ENCODE results near the gene HOXB3. TPM values are rescaled to one million over a fixed set of nuclear protein-coding genes. Genes with fewer than 3 reads are reported as not detected.
A peak's percentile ranks its signal among the peaks of the same experiment; 100 is the strongest.

The HOXB3 gene
- total RNA-seq, 2 experiments from 2014 or later: 10.8 to 12.1 TPM

DNA sequence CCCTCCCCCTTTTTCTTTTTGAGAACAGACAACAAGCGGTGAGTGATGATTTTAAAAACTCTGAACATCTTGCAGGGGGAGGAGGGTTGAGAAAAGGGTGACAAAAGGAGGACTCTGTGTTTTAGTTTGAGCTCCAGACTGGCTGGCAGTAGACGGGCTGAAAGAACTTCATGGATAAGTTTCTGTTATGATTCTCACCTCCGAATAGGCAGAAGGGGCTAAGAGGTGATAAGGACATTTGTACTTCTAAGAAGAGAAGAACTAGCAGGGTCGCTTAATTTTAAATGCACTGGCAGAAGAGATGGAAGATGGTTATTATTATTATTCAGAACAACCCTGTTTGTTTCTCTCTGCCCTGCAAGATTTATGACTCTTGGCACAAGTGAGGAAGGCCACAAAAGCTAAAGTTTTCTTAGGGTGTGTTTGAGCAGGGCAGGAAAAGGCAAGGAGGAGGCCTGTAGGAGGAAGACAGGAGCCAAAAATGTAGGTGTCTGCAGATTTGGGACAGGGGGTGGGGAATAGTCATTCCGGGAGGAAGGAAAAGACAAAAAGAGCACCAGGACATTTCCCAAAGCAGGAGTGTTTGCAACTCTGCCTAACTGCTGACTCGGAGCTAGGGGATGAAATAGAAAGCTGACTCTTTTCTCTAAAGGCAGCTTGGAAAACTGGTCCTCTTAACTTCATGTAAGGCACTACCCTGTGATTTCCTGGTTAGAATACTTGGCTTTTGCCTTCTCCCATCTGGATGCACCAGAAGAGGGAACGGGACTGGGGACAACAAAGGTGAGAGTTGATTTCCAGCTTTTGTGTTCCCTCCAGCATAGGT, 33.3 kb downstream of the HOXB3 start:
- Mint-ChIP-seq H3K9me3 (no peaks in the 10 kb centered on the region), H3K27me3 (peaks cover 27% of the 10 kb centered on the region), H3K4me1 (peaks cover 22% of the 10 kb centered on the region), H3K27ac (no peak overlapping the region), H3K36me3 (ENCODE audit: low read depth) (peaks cover 7% of the 10 kb centered on the region), H3K4me3 (no peak overlapping the region)
- ChIA-PET CTCF (interaction anchor here (0.7 to 1.0 kb wide), 2 partner anchors 10 to 31 kb away, joined by 3 read pairs; no protein-coding TSS in a partner anchor), POLR2A (interaction anchor here (1.1 kb wide), 1 partner anchor 50 kb away, joined by 3 read pairs; no protein-coding TSS in a partner anchor)
- no peak for DNase-seq

DNA sequence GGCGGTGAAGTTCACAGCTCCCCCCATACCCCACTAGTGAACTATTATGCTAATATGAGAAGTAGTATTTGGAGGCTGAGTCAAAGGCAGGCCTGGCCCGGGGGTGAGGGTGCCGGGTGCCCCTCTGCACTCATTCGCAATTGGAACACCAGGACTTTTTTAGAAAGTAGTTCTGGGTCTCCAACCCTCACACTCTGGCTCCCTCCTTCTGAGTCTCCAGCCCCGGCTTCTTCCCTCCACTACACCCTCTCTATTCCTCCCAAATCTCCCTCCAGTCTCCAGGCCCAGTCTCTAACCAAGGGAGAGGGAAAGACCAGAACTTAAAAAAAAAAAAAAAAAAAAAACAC, 33.8 kb downstream of the HOXB3 start:
- CTCF ChIA-PET: interaction anchor here (0.5 to 0.8 kb wide), 4 partner anchors 21 to 205 kb away, joined by 3 read pairs; no protein-coding TSS in a partner anchor
- Mint-ChIP-seq H3K4me1 (peaks cover 16% of the 10 kb centered on the region), H3K4me3 (no peak overlapping the region), H3K27ac (no peak overlapping the region), H3K9me3 (no peaks in the 10 kb centered on the region), H3K36me3 (ENCODE audit: low read depth) (peaks cover 7% of the 10 kb centered on the region), H3K27me3 (peaks cover 27% of the 10 kb centered on the region)
- DNase-seq: no peak
- POLR2A ChIA-PET: interaction anchor here (0.8 to 1.1 kb wide), 4 partner anchors 9 to 64 kb away, joined by 3 to 5 read pairs (median 4); no protein-coding TSS in a partner anchor

DNA sequence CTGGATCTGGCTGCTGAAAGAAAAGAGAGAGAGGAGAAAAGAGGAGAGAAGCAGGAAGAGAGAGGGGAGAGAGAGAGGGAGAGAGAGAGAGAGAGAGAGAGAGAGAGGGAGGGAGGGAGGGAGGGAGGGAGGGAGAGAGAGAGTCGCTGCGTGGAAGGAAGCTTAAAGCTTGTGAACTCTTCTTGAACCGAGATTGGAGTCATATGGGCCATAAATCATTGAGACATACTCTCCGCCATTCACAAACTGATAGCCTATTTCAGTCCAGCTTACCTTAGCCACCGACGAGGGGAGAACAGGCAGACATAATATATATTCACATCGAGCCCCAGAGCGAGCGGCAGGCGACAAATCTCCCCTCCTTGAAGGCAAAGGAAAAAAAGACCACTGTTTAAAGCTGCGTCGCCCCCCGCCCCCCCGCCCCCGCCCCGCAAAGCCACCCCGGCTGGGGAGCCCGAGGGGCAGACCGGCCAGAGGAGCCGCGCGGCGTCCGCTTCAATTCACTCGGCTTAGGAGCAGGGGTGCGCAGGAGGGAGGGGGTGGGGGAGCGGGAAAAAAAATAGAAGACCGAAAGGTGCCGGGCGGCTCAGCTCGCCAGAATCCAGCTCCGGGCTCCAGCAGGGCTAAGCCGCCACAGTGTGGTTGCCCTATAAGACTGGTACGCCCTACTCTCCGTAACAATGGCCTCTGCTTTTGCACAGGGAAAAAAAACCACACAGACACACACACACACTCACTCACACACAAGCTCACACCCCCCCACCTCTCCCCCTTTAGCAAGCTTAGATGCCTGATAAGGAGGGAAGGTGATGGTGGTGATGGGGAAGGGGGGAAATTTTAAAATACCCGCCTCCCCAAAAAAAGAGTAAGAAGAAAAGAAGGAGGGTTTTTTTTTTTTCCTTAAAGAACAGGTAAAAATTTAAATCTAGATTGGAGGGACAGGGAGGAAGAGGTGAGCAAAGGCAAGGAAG, 34.5 kb downstream of the HOXB3 start:
- H3K4me1 Mint-ChIP-seq: peaks cover 14% of the 10 kb centered on the region
- H3K4me3 Mint-ChIP-seq: peak overlapping the region; percentile 70
- ChIA-PET POLR2A (interaction anchor here (0.8 to 1.0 kb wide), 4 partner anchors 8 to 64 kb away, joined by 3 to 5 read pairs (median 4); no protein-coding TSS in a partner anchor), CTCF (interaction anchor here (0.5 to 0.9 kb wide), 5 partner anchors 22 to 204 kb away, joined by 3 read pairs; no protein-coding TSS in a partner anchor)
- H3K36me3 Mint-ChIP-seq (ENCODE audit: low read depth): peaks cover 7% of the 10 kb centered on the region
- peaks cover 27% of the 10 kb centered on the region for H3K27me3 Mint-ChIP-seq
- DNase-seq: no peak
- no peak overlapping the region for H3K27ac Mint-ChIP-seq
- no peaks in the 10 kb centered on the region for H3K9me3 Mint-ChIP-seq

DNA sequence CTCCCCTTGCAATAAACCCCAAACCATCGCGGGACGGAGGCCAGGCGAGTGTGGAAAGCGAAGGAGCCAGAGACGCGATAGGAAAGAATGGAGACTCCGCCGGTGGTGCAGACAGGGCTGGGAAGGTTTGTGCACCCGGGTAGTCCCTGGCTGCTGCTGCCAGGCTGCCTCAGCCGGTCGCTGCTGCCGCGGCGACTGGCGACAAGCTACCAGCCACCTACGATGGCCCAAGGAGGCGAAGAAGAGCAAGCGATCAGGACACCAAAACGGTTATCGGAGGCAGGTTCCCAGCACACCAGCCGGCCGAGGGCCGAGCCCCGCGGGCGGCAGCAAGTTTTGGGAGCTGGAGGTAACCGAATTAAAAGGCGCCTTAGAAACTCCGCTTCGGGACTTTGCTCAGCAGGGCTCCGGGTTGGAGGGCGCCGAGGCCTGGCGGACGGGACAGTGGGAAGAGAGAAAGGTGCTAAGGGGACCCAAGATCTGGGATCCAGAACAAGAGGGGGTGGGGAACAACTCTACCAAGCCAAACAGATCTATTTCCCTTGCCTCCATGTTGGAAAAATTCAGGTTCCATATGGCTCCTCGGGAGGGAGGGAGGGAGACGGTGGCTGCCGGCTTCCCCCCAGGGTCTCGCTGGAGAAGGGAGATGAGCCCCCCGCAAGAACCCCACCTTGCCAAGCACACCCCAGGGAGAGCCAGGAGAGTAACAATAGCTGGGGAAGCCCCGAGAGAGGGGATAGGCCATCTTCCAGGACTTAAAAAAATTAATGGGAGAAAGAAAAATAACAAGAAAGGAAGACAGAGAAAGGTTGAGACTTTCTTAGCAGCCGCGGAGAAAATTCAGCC, 35.4 kb downstream of the HOXB3 start:
- peaks cover 14% of the 10 kb centered on the region for H3K4me1 Mint-ChIP-seq
- peaks cover 11% of the 10 kb centered on the region for H3K36me3 Mint-ChIP-seq (ENCODE audit: low read depth)
- POLR2A ChIA-PET: no interaction called here
- no peaks in the 10 kb centered on the region for H3K9me3 Mint-ChIP-seq
- no peak for DNase-seq
- H3K27ac Mint-ChIP-seq: no peak overlapping the region
- H3K27me3 Mint-ChIP-seq: peaks cover 27% of the 10 kb centered on the region
- CTCF ChIA-PET: interaction anchor here (0.5 to 0.9 kb wide), 2 partner anchors 39 to 47 kb away, joined by 3 read pairs; no protein-coding TSS in a partner anchor
- H3K4me3 Mint-ChIP-seq: no peak overlapping the region

DNA sequence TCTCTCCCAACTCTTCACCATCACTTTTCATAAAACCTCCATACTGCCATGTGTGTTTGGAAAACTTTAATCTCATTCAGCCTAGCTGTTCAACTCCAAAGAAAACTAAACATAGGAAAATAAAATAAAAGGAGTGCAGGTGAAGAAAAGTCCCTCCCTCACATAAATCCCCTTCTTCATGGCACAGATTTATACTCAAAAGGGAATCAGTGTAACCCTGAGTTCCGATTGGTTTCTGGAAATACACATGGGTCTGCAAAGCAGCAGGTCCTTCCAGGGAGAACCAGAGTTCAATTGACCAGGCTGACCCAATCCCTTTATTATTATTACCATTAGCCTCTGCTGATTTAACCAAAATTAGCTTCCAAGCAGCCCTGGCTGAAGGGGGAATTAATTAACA, 36.2 kb downstream of the HOXB3 start:
- DNase-seq: no peak
- POLR2A ChIA-PET: interaction anchor here (1.3 kb wide), 1 partner anchor 16 kb away, joined by 3 read pairs; no protein-coding TSS in a partner anchor
- Mint-ChIP-seq H3K4me1 (peaks cover 16% of the 10 kb centered on the region), H3K4me3 (no peak overlapping the region), H3K9me3 (no peaks in the 10 kb centered on the region), H3K27ac (no peak overlapping the region), H3K36me3 (ENCODE audit: low read depth) (peaks cover 14% of the 10 kb centered on the region), H3K27me3 (peaks cover 27% of the 10 kb centered on the region)
- CTCF ChIA-PET: no interaction called here

DNA sequence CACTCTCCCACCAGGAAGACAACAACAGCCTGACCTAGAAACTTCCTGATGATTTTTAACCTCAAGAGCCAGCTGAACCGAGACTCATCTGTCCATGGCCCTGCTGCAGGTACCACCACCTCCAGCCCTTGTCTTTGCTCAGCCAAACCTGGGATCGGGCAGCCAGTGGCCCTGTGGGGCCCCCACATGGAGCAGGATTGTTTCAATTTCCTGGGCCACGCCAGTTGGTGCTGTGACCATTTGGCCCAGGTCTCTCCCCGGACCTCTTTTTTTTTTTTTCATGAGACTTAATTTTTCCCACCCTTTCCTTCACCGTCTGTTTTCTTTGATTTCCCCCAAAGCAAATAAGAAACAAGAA, 36.9 kb downstream of the HOXB3 start:
- ChIA-PET CTCF (no interaction called here), POLR2A (interaction anchor here (1.3 kb wide), 1 partner anchor 16 kb away, joined by 3 read pairs; no protein-coding TSS in a partner anchor)
- Mint-ChIP-seq H3K4me1 (peaks cover 21% of the 10 kb centered on the region), H3K27ac (no peak overlapping the region), H3K9me3 (no peaks in the 10 kb centered on the region), H3K4me3 (no peak overlapping the region), H3K27me3 (peaks cover 24% of the 10 kb centered on the region), H3K36me3 (ENCODE audit: low read depth) (peaks cover 14% of the 10 kb centered on the region)
- DNase-seq: no peak

DNA sequence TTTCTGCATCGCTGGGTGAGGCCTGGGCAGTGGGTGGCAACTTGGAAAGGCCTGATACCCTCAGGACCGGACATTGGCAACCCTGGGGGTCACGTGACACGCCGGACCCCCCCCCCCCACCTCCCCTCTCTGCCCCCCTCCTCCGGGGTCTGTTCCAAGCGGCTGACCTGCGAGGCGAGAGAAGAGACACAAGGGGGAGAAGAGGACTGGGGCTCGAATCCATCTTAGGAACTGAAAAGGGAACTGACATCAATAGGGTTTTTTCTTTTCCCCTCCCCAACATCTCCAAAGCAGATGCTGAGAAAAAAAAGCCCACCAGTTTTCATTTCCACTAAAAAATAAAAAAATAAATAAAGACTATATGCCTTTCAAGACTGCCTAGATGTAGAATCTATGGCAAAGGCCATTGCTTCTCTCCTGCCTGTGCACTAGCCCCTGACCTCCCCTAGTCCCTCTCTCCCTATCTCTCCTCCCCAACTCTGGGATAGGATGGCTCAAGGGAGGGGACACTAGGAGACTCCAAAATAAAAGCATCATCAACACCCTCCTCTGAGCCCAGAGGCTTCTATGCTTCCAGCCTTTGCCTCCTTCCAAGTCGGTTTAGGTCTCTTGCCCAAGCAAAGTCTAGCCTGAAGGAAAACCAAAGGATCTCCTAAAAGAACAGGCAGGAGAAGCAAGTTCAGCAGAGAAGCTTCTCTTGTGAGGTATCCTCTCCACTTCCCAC, 37.4 kb downstream of the HOXB3 start:
- CTCF ChIA-PET: no interaction called here
- Mint-ChIP-seq H3K4me1 (peaks cover 26% of the 10 kb centered on the region), H3K4me3 (no peak overlapping the region), H3K27me3 (peaks cover 24% of the 10 kb centered on the region), H3K27ac (no peak overlapping the region), H3K36me3 (ENCODE audit: low read depth) (peaks cover 14% of the 10 kb centered on the region), H3K9me3 (no peaks in the 10 kb centered on the region)
- no peak for DNase-seq
- POLR2A ChIA-PET: interaction anchor here (0.7 to 1.3 kb wide), 2 partner anchors 17 kb away, joined by 3 read pairs; no protein-coding TSS in a partner anchor

DNA sequence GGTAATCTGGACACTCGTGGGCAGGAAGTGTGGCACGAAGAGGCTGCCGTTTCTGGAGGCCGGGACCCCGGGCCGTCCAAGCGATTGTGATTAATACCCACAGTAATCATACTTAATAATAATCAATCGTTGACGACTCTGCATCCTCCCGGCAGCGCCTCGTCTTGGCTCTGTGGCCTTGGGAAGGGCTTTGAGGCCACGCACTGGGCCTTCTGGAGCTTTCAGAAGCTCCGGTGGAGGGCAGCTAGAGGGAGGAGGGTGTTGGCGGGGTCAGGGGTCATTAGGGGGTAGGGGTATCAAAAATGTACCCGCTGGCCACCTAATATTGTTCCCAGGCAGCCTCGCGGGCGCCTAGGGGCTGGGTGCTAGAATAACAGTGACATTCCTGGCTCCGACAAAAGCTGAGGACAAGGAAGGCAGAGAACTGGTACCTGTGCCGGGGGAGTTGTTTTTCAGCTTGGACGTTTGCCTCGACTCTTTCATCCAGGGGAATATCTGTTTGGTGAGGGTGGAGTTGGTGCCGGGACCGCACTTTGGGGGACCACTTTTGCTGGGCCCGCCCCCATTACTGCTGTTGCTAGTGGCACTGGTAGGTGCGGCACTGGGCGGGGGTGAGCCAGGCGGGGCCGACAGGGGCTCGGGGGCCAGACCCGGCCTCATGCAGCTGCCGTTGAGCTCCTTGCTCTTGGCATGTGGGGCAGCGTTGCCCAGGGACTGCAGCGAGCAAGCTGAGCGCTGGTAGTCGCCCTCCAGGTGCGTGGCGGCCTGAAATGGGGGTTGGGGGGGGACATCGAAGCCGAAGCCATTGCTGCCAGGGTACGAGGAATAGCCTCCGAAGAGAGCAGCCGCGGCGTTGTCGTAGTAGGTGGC, 38.2 kb downstream of the HOXB3 start:
- Mint-ChIP-seq H3K4me3 (no peak overlapping the region), H3K27me3 (peaks cover 22% of the 10 kb centered on the region), H3K27ac (no peak overlapping the region), H3K36me3 (ENCODE audit: low read depth) (peaks cover 14% of the 10 kb centered on the region), H3K4me1 (peaks cover 32% of the 10 kb centered on the region), H3K9me3 (no peaks in the 10 kb centered on the region)
- POLR2A ChIA-PET: interaction anchor here (0.7 kb wide), 1 partner anchor 18 kb away, joined by 3 read pairs; no protein-coding TSS in a partner anchor
- no peak for DNase-seq
- CTCF ChIA-PET: no interaction called here

DNA sequence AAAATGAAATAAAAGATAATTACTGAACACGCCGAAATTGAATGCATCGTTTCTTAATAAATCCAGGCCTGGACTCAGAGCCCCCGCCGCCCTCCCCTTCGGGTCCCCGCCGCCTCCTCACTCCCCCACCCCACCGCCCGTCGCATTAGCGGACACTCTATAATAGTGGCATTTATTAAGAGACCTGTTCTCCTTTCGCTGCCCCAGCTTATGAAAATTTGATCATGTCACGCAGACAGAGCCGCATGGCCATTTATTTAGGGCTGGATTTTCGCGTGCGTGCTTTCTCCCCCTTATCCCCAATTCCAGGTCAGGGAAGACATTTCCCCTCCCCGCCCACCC, 38.9 kb downstream of the HOXB3 start:
- peaks cover 14% of the 10 kb centered on the region for H3K36me3 Mint-ChIP-seq (ENCODE audit: low read depth)
- peaks cover 38% of the 10 kb centered on the region for H3K4me1 Mint-ChIP-seq
- H3K9me3 Mint-ChIP-seq: no peaks in the 10 kb centered on the region
- no peak overlapping the region for H3K27ac Mint-ChIP-seq
- H3K27me3 Mint-ChIP-seq: peaks cover 15% of the 10 kb centered on the region
- DNase-seq: no peak
- POLR2A ChIA-PET: no interaction called here
- CTCF ChIA-PET: no interaction called here
- no peak overlapping the region for H3K4me3 Mint-ChIP-seq

DNA sequence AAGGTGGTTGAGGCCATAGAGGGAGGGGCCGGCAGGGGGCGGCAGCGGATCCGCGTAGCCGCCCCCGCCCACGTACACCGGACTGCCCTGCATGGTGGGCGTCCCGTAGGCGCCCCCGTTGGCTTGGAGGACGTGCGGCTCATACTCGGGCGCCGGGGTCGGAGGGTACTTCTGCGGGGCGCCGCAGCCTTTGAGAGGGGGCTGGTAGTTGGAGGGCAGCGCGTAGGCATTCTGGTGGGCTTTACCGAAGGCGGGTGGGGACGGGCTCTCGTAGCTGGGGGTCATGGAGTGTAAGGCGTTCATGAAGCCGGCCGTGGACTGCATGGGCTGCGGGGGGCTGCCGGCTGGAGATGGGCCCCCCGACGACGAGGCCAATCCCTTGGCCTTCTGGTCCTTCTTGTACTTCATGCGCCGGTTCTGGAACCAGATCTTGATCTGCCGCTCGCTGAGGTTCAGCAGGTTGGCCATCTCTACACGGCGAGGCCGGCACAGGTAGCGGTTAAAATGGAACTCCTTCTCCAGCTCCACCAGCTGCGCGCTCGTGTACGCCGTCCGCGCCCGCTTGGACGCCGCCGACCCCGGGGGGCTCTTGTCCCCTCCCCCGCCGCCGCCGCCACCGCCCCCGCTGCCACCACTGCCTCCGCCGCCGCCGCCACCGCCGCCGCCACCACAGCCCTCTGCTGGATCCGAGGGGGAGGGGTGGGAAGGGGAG, 39.4 kb downstream of the HOXB3 start:
- ChIA-PET POLR2A (no interaction called here), CTCF (no interaction called here)
- Mint-ChIP-seq H3K36me3 (ENCODE audit: low read depth) (peaks cover 14% of the 10 kb centered on the region), H3K4me1 (peaks cover 40% of the 10 kb centered on the region), H3K4me3 (no peak overlapping the region), H3K27ac (no peak overlapping the region), H3K9me3 (no peaks in the 10 kb centered on the region), H3K27me3 (peaks cover 11% of the 10 kb centered on the region)
- no peak for DNase-seq
